ENCODE data around the gene KIAA1217.

Gene KIAA1217

DNA sequence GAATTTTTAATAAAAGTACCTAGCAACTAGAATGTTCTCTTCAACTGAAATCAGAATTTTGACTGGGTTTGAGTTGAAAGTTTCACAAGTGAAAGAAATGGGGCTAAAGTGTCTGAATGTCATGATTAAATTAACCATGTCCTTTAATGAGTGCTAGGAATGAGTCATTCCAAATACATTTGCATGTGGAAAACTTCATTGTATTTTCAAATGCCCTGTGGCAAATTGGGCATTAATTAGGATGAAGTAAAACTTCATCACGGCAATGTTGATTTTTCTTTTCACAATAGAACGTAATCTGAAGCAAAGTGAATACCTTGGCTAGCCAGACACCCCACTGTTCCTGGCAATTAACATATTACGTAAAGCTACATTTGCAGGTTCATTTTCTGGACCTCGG, 166.6 kb downstream of the KIAA1217 start:
- DNase-seq: no peak

DNA sequence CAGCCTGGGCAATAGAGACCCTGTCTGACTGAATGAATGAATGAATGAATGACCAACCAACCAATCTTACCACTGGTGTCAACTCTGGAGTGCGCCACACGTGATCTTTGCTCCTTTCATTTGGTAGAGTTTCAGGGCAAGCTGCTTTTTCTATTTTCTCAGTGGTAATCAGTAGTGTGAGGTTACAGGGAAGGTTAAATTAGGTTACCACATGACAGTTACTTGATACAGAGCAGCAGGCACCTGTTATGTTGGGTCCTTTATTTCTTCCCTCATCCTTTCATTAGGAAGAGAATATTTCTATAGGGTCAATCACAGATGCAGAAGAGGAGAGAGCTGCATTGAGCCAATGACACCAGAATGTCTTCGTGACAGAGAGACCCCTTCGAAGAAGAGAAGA, 167.8 kb downstream of the KIAA1217 start:
- DNase-seq: no peak

DNA sequence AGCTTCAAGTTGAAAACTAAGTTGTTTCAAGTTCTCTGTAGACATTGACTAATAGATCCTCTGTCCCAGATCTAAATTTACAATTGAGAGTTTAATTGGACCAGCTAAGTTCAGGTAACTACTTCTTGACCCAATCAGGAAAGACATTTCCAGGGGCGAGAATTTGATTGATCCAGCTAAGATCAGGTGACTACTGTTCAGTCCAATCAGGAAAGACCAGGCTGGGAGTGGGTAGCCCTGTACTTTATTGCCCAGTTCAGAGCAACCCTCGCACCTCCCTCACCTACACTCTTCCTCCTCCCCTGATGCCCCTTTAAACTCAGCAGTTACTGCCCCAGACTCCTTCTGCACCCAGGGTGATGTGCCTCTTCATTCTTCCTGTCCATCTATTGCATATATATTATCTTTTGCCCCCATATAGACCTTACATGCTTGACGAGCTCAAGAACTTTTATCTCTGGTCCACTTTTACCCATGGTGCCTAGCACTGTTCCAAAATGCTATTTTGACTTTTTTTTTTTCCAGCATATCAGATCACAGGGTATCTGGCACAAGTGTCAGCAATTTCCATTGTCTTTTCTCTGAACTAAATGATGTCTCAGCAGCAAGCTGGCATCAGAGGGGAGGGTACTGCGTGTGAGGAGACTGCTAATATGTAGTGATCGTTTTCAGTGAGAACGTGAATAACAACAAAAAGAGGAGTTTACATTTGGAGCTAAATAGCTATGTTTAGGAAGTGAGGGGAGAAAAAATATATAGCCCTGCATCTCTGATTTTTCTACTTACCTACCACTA, 169.4 kb downstream of the KIAA1217 start:
- DNase-seq: no peak

DNA sequence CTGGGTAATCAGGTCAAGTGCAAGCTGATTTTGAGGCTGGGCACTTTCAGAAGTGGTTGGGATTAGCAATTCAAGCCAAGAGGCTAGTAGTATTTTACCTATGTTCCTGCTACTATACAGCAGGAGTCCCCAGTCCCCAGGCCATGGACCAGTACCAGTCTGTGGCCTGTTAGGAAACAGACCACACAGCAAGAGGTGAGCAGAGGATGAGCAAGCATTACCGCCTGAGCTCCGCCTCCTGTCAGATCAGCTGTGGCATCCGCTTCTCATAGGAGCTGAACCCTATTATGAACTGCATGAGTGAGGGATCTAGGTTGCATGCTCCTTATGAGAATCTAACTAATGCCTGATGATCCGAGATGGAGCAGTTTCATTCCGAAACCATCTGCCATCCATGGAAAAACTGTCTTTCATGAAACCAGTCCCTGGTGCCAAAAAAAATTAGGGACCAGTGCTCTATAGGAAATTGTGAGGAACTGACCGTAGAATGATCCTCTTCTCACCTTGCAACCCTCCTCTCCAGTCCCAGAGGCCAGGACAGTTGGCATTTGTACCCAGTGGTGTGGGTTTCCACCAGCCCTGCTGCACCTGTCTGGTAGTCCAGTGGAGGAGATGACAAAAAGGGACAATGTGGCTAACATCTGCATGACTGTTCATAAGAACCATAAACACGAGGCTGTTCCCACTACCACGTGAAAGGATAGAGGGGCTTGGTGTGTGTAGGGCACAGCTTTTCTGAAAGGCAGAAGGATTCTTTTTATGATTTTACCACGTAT, 172.5 kb downstream of the KIAA1217 start:
- no peak for DNase-seq

DNA sequence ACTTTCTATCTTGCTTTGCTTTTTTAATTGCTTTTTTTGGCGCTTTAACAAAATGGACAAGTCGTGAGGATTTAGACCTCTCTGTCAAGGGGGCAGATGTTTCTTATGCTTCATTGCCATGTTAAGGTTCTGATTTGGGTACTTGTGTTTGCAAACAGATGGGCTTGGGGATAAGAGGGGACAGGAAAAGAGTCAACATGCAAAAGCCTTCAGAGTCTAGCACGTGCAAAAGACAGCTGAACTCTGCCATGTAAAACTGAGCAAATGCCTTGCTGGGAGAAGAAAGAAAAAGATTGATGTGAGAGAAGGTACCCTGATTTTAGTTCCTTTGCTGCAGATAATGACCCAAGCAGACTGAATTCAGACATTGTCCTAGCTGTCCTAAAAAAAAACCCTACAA, 173.1 kb downstream of the KIAA1217 start:
- no peak for DNase-seq

DNA sequence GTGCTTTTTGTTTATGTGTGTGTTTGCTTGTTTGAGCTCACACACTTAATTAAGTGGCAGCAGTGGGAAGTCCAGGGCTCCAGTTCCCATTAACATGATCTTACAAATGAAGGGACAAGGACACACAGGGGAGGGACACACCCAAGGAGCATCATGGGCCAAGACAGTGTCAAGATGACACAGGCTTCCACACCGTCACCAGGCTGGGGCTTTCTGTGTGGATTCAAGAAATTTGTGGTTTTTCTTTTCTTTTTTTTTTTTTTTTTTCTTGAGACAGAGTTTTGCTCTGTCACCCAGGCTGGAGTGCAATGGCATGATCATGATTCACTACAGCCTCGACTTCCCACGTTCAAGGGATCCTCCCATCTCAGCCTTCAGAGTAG, 173.6 kb downstream of the KIAA1217 start:
- no peak for DNase-seq

DNA sequence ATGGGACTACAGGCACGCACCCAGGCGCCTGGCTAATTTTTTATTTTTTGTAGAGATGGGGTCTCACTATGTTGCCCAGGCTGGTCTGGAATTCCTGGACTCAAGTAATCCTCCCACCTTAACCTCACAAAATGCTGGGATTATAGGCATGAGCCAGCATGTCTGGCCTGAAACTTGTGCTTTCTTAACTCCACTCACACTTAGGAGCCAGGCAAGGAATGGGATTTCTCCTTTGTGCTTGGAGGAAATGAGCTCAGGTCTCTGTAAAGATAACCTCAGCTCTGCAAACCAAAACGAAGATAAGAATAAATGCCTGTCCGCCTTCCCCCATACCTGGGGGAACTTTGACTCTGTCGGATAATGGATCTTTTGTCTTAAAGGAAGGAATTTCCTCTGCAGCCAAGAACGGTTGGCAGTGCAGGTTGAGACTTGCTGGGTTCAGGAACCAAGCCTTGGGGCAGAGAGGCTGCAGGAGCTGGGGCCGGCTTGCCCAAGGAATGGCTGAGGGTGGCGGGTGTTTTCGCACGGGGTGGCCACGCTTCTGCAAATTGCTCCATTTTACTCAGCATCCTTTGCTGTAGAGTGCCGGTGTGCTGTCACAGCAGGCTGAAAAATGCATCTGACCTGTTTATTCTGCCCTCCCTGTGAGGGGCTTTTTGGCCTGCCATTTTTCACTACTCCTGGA, 174.2 kb downstream of the KIAA1217 start:
- DNase-seq: no peak

DNA sequence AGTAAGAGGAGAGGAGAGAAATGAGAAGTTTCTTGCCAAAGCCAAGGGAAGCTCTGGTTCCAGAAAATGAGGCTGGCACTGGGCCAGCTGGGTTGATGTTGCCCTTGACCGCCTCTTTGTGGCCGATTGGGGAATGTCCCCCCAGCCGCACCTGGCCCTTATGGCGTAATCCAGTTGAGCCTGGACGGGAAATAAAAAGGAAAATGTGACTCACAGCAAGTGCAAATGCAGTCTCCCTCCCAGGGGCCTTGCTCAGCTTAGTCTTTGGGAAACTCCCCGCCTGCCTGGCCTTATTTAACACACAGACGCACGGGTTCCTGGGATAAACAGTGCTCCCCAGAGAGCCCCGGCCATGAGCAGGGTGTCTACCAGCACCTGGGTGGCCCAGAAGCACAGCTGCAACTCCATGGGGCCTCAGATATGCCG, 174.8 kb downstream of the KIAA1217 start:
- peak; percentile 44 to 68 for DNase-seq

DNA sequence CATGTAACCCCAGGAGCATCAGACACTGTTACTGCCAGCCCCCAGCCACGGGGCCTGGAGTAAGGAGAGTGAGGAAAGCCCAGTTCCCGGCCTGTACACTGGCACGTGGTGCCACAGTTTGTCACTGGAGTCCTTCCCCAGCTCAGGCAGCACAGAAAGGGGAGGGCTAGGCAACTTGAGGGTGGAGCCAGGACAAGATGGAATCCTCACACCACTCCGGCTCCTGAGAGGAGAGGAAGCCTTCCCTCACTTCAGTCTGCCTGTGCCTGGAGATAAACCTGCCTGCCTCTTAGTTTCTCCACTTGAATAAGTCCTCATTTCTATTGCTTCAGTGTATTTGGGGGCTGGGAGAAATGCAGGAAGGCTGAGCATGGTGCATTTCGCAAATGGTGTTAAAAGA, 176.0 kb downstream of the KIAA1217 start:
- DNase-seq: no peak

DNA sequence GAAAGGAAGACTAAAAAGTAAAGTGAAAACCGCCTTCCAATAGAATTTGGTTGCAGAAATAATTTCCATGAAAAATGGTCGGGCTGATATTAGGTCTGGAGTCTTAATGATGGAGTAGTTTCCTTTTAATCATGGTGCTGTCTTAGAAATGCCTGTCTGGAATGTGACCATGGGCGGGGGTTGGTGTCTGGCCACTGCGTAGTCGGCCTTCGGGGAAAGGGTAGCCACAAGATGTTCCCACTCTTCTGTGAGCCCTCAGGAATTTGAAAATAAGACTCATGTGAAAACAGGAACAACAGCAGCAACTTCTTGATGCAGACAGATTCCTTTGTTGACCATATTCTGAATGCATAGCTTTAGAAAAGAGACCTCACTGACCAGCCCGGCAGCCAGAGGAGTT, 176.8 kb downstream of the KIAA1217 start:
- DNase-seq: no peak

DNA sequence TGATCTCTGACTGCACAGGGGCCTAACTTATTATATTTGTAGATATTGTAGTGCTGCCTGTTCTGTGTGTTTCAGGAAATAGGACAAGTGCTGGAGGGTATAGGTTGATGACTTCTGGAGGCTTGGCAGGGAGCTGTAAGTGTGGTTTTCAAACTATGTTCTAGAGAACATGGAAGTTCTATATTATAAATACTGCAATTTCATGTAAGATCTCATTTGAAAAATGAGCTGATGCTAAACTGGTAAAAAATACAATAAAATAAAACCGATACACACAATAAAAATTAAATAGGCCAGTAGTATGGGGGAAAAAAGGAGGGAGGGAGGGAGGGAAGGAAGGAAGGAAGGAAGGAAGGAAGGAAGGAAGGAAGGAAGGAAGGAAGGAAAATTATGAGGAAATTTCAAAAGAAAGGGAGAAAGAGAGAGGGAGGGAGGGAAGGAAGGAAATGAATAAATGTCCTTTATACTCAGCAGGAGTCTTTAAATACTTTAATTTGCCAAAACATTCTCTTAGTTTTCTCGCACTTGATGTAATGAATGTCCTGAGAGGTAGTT, 181.3 kb downstream of the KIAA1217 start:
- DNase-seq: no peak

DNA sequence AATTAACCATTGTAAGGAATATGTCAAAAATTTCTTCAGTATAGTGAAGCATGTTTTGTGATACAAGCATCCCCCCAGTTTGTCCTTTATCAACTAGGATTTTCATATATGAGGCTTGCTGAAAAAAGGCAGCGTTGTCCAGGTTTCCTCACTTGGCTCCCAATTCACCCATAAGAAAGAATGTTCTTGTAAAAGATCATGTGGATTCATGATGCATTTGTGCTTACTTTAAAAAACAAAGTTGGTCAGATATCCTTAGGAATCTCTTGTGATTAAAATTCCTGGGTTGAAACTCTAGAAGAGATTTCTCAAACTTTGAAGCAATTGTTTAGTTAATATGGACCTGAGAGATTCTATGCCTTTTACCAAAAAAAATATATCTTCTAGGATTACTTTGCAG, 181.8 kb downstream of the KIAA1217 start:
- no peak for DNase-seq

DNA sequence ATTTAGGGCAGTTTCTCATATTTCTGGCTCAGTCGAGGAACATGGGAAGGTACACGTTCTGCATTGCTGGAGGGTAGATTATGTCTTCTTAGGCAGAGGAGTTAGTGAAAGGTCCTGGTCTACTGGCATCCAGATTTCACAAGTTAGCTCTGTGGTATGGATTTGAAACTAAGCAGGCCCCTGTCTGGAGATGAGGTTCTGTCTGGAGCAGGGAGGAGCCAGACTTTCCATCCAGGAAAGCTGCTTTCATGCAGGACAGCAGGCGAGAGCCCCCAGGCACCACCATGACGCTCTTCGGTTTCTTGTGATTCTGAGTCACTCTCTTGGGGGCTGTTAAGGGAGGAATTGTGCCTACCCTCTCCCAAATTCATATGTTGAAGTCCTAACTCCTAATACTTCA, 184.3 kb downstream of the KIAA1217 start:
- no peak for DNase-seq

DNA sequence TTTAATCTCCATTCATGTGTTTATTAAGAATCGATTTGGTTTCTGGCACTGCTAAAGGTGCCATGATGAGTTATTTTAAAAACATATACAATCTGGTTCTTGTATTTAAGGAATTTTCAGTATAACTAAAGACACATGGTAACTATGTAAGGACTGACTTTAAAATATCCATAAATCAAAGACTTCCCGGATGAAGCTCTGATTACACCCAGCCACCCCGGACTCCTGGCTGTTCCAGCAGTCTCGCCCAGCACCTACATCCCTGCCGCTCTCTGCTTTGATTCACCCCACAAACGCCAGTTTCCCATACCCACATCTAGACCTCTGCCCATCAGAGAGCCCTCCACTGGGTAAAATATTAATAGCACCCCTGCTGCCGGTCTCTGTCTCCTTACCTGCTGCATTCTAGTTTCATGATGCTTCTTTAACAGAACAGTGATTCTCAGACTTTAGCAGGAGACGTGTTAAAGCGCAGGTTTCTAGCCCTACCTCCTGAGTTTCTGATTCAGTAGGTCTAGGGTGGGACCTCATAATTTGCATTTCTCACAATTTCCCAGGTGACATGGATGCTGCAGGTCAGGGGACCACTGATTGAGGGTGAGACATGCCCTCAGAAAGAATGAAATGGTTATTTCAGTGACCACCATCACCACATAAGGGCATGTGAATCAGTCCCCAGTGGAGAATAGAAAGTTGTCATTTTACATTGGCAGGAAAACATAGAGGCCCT, 185.7 kb downstream of the KIAA1217 start:
- DNase-seq: no peak

DNA sequence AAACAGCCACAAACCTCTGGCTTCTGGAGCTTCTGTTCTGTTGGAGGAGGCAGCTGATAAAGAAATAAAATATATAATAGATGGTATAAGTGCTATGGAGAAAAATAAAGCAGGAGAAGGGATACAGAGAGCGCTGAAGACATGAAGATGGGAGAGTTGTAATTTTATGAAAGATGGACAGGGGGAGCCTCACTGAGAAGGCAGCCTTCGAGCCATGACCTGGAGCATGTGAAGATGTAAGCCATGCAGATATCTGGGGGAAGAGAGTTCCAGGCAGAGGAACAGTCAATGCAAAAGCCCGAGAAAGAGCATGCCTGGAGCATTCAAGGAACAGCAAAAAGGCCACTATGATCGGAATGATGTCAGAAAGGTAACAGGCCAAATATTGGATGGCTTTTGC, 187.5 kb downstream of the KIAA1217 start:
- no peak for DNase-seq

DNA sequence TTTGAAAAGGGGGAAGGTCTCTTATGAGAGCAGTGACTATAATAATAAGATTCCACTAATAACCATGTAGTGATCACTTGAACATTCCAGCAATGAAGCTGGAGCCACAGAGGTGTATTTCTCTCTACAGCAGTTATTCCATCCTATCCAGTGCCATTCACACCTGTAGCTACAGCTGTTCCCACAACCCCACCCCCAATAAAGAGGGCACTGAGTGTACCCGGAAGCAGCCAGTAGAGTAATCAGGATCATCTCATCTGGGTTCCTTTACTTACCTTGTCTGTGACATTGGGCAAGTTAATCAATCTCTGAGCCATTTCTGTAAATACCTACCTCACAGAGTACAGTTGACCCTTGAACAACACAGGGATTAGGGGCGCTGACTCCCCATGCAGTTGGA, 188.7 kb downstream of the KIAA1217 start:
- DNase-seq: no peak

DNA sequence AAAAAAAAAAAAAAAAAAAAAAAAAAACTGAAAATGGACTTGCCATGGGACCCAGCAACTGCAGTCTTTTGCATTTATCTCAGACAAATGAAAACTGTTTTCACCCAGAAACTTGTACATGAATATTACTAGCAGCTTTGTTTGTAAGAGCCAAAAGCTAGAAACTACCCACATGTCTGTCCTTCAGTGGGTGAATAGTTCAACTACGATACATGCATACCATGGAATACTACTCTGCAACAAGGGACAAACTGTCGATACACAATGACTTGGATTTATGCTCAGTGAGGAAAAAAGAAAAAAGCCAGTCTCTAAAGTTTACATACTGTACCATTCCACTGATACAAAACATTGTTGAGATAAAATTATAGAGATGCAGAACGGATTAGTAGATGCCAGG, 195.6 kb downstream of the KIAA1217 start:
- no peak for DNase-seq

DNA sequence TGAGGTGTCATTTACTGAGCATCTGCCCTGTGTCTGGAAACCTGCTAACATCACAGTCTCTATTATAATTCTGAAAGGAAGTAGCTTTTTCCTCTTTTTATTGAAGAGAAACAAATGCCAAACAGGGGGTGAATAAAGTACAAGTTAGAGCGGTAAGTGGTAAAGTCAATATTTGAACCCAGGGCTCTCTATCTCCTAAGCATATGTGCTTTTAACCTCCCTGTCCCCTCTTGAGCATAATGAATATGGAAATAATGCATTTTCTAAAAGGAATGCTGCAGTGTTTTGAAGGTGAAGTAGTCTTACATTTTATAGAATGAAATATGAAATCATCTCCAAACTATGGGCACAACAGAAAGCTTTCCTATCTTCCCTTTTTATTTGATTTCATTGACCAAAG, 196.7 kb downstream of the KIAA1217 start:
- no peak for DNase-seq

DNA sequence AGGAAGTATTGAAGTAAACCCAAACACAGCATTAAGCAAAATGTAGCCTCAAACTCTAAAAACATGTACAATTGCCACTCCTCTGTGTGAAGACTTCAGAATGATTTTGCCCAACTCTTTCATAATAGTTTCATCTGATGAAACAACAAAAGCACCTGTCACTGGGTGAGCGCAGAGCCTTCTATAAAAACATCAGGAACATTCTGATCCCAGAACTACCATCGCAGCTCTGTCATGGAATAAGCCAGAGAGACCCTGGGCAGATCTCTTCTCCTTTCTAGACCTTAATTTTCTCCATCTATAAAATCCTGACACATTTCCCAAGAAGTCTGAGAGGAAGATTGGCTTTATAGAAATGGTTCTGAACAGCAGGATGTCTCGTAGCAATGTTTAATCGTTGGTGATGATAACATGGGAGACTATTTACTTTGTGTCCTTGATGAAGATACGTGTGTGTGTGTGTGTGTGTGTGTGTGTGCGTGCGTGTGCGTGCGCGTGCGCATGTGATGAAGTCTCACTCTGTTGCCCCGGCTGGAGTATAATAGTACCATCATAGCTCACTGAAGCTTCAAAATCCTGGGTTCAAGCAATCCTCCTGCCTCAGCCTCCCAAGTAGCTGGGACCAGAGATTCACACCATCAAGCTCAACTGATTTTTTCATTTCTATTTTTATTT, 198.0 kb downstream of the KIAA1217 start:
- DNase-seq: no peak

DNA sequence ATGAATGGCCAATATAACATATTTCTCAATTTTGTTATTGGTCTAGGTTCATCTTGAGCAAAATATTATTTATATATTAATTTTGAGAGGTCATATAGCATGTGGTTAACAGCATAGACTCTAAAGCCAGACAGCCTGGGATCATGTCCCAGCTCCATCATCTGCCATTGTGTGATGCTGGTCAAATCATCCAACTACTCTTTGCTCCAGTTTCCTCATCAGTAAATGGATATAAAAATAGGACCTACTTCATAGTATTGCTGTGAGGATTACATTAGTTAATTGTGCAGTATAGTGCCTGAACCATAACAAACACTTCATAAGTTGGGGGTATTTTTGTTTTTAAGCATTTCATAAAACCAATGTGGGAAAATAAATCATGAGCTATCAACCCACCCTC, 199.0 kb downstream of the KIAA1217 start:
- DNase-seq: no peak

DNA sequence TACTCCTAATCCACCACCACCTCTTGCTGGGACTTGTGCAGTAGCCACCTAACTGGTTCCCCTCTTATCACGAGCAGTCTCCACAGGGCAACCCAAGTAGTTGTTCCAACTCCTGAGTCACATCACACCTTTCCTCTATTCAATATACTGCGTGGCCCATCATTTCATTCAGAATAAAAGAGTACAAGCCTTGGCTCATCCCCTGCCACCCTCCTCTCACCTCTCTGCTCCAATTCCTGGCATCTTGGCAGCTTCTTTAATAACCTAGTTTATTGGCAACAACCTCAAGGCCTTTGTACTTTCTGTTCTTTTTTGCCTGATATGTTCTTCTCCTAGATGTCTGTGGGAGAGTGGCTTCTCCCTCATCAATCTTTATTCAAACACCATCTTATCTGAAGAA, 199.4 kb downstream of the KIAA1217 start:
- no peak for DNase-seq

DNA sequence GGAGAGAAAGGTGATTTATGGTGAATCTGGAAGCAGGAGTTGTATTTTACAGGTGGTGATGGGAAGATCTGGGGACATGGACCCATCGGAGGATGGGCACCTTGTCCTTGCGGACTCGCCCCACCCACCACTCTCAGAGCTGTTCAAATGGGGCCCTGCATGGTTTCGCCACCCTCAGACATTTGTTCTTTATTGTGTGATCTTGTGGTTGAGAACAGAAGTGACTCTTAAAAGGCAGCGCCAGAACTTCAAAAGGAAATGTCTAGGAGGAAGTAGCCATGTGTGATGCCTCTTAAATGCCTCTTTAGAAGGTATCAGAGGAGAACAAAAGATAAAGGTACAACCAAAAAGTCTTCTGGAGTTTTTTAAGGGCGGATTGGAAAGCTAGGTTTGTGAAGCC, 205.7 kb downstream of the KIAA1217 start:
- peak; percentile 22 to 38 for DNase-seq
